Measurements from ENCODE around the gene ABCA10.

GRCh38 chr17:69143683-69144231, 84.9 kb downstream of the ABCA10 start:
- TF ChIP-seq CTCF (CRISPR knock-in tag; IDR thresholded peaks at IDR 0.05) (no peak), KLF16 (CRISPR knock-in tag; IDR thresholded peaks at IDR 0.05) (no peak), SNRNP70 (IDR thresholded peaks at IDR 0.05; ENCODE audit: low read depth, low read length) (no peak)
